ENCODE results near the gene KPNA2.
"Not testable (repeated sequence)": the region's sequence is repeated elsewhere in the genome, so short reads cannot be mapped to it uniquely, and the experiment has no call there.

The KPNA2 gene

GRCh38 chr17:68020791-68021190, 14.7 kb upstream of the KPNA2 start:
- DNase-seq = not testable (repeated sequence)

- no peak for DNase-seq
Measured at GRCh38 chr17:68021963-68022362, 13.6 kb upstream of the KPNA2 start.

- not testable (repeated sequence) for DNase-seq
Measured at GRCh38 chr17:68022547-68022946, 13.0 kb upstream of the KPNA2 start.

GRCh38 chr17:68029512-68030215, 5.9 kb upstream of the KPNA2 start:
- no peak for DNase-seq

- DNase-seq = peak; percentile 96
Measured at GRCh38 chr17:68033636-68034451, 1.7 kb upstream of the KPNA2 start.

- DNase-seq = no peak
Measured at GRCh38 chr17:68034452-68034776, 1.1 kb upstream of the KPNA2 start.

GRCh38 chr17:68035131-68035522, 408 bp upstream of the KPNA2 start:
- no peak for DNase-seq

GRCh38 chr17:68036304-68037147, 991 bp downstream of the KPNA2 start:
- DNase-seq = no peak

- DNase-seq = no peak
Measured at GRCh38 chr17:68047153-68047846, 11.8 kb downstream of the KPNA2 start.

- not testable (repeated sequence) for DNase-seq
Measured at GRCh38 chr17:68047890-68048542, 12.5 kb downstream of the KPNA2 start.

GRCh38 chr17:68048996-68049395, 13.5 kb downstream of the KPNA2 start:
- no peak for DNase-seq

- not testable (repeated sequence) for DNase-seq
Measured at GRCh38 chr17:68049812-68050437, 14.4 kb downstream of the KPNA2 start.

- not testable (repeated sequence) for DNase-seq
Measured at GRCh38 chr17:68051321-68052312, 16.1 kb downstream of the KPNA2 start.

- no peak for DNase-seq
Measured at GRCh38 chr17:68052810-68053209, 17.3 kb downstream of the KPNA2 start.

- no peak for DNase-seq
Measured at GRCh38 chr17:68053231-68054013, 17.9 kb downstream of the KPNA2 start.

- no peak for DNase-seq
Measured at GRCh38 chr17:68054296-68054900, 18.9 kb downstream of the KPNA2 start.

GRCh38 chr17:68057531-68057952, 22.0 kb downstream of the KPNA2 start:
- no peak for DNase-seq

- no peak for DNase-seq
Measured at GRCh38 chr17:68060336-68060735, 24.8 kb downstream of the KPNA2 start.
